Activated naive CD8-positive, alpha-beta T cell treated with anti-CD3 and anti-CD28 coated beads, Interleukin-2, amount 10 ng/mL, durations not matched to agents 7 days and 5 days (primary cell): ENCODE measurements around the gene EML6. TPM values are rescaled to one million over a fixed set of nuclear protein-coding genes. Genes with fewer than 3 reads are reported as not detected.
"Not testable (repeated sequence)": the region's sequence is repeated elsewhere in the genome, so short reads cannot be mapped to it uniquely, and the experiment has no call there.

Experiments used
- ATAC-seq: fragments of 150-1000 bp; cut with Tn5 transposase; one replicate; pipeline ENCODE4 v1.10.0; 2021; ENCODE audit warnings: low read depth, moderate library complexity
- POLR2A ChIA-PET: fragments of 350-600 bp; sonication (Branson Sonifier 250); formaldehyde crosslinking; loops from one replicate; lab custom pipeline; 2021; ENCODE audit warnings: antibody characterized with exemption; lab: Charles Lee
- DNase-seq: peaks from one replicate; pipeline ENCODE4 v3.0.0; 2021
- H3K27ac Mint-ChIP-seq: one replicate; pipeline ENCODE4 v1.8.0; 2022; ENCODE audit warnings: mild to moderate bottlenecking, mixed read lengths
- H3K27me3 Mint-ChIP-seq: one replicate; pipeline ENCODE4 v1.8.0; 2022; ENCODE audit warnings: mild to moderate bottlenecking, moderate library complexity, mixed read lengths
- H3K36me3 Mint-ChIP-seq: one replicate; pipeline ENCODE4 v1.8.0; 2021; ENCODE audit warnings: mild to moderate bottlenecking, mixed read lengths
- H3K4me1 Mint-ChIP-seq: one replicate; pipeline ENCODE4 v1.8.0; 2021; ENCODE audit warnings: mixed read lengths
- H3K4me3 Mint-ChIP-seq: one replicate; pipeline ENCODE4 v1.8.0; 2022; ENCODE audit warnings: mild to moderate bottlenecking, moderate library complexity, mixed read lengths
- H3K9me3 Mint-ChIP-seq: one replicate; pipeline ENCODE4 v1.8.0; 2021; ENCODE audit warnings: mixed read lengths
- total RNA-seq, 2 experiments: library from RNA; stranded (reverse); gene quantifications; one replicate each; pipeline ENCODE4 v1.2.3, GENCODE V29; 2021

Gene EML6
- total RNA-seq, 2 experiments from 2014 or later: 2.1 to 2.4 TPM

DNA sequence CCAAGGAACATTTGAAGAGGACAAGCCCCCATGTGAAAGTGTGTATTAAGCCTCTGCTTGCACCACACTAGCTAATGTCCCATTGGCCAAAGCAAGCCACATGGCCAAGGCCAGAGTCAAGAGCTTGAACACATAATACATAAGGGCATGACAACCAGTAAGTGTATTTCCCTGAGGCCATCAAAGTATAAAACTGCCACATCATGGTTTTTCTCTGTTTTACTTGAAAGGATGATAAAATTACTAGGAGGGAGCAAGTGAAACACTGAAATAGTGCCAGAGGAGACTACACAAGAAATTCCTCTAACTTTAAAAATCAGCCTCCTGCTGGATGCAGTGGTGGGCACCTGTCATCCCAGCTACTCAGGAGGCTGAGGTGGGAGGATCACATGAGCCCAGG is 30.9 kb upstream of the EML6 start:
- ATAC-seq (no peak), DNase-seq (no peak)
- Mint-ChIP-seq H3K27me3 (peaks cover 19% of the 10 kb centered on the region), H3K36me3 (no peaks in the 10 kb centered on the region), H3K27ac (no peak overlapping the region), H3K9me3 (peaks cover 1% of the 10 kb centered on the region), H3K4me1 (peaks cover 10% of the 10 kb centered on the region), H3K4me3 (no peak overlapping the region)
- POLR2A ChIA-PET: no interaction called here

DNA sequence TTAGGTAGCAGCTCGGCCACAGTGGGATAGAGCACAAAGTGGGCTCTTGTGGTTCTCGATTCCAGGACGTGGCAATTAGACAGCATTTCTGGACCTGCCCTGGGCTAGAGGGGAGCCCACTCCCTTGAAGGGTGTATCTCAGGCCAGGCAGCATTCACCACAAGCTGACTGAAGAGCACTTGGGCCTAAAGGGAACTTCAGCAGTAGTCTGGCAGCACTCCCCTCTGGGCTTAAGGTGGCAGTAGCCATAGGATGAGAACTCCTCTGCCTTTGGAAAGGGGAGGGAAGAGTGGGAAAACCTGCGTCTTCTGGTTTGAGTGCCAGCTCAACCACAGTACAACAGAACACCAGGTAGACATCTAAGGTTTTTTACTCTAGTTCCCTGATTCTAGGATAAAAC is 28.1 kb upstream of the EML6 start:
- Mint-ChIP-seq H3K27me3 (peaks cover 15% of the 10 kb centered on the region), H3K36me3 (no peaks in the 10 kb centered on the region), H3K4me3 (no peak overlapping the region), H3K27ac (no peak overlapping the region), H3K4me1 (no peaks in the 10 kb centered on the region), H3K9me3 (no peaks in the 10 kb centered on the region)
- no peak for DNase-seq
- no peak for ATAC-seq
- POLR2A ChIA-PET: no interaction called here

DNA sequence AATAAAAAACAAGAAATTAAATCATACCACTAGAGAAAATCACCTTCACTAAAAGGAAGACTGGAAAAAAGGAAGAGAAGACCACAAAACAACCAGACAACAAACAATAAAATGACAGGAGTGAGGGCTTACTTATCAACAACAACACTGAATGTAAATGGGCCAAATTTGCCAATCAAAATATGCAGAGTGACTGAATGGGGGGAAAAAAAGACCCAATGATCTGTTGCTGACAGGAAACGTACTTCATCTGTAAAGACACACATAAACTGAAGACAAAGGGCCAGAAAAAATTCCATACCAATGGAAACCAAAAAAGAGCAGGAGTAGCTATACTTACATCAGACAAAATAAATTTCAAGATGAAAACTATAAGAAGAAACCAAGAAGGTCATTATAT is 25.5 kb upstream of the EML6 start:
- Mint-ChIP-seq H3K4me1 (no peaks in the 10 kb centered on the region), H3K36me3 (no peaks in the 10 kb centered on the region), H3K27me3 (peaks cover 27% of the 10 kb centered on the region), H3K9me3 (no peaks in the 10 kb centered on the region), H3K4me3 (no peak overlapping the region), H3K27ac (no peak overlapping the region)
- POLR2A ChIA-PET: no interaction called here
- no peak for DNase-seq
- ATAC-seq: no peak

DNA sequence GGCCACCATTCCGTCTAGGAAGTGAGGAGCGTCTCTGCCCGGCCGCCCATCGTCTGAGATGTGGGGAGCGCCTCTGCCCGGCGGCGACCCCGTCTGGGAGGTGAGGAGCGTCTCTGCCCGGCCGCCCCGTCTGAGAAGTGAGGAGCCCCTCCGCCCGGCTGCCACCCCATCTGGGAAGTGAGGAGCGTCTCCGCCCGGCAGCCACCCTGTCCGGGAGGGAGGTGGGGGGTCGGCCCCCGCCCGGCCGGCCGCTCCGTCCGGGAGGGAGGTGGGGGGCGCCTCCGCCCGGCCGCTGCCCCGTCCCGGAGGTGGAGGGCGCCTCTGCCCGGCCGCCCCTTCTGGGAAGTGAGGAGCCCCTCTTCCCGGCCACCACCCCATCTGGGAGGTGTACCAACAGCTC is 24.5 kb upstream of the EML6 start:
- H3K27ac Mint-ChIP-seq, ATAC-seq, H3K36me3 Mint-ChIP-seq, H3K9me3 Mint-ChIP-seq, DNase-seq, POLR2A ChIA-PET, H3K4me1 Mint-ChIP-seq, H3K4me3 Mint-ChIP-seq: not testable (repeated sequence)
- H3K27me3 Mint-ChIP-seq: peaks cover 29% of the 10 kb centered on the region

DNA sequence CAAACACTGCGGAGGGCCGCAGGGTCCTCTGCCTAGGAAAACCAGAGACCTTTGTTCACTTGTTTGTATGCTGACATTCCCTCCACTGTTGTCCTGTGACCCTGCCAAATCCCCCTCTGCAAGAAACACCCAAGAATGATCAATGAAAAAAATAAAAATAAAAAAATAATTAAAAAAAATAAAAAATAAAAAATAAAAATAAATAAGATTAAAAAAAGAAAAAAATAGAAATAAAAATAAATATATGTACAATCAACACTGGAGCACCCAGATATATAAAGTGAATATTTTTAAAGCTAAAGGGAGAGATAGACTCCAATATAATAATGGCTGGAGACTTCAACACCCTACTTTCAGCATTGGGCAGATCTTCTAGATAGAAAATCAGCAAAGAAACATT is 23.8 kb upstream of the EML6 start:
- H3K36me3 Mint-ChIP-seq: no peaks in the 10 kb centered on the region
- H3K4me3 Mint-ChIP-seq: no peak overlapping the region
- H3K9me3 Mint-ChIP-seq: no peaks in the 10 kb centered on the region
- no peak overlapping the region for H3K27ac Mint-ChIP-seq
- ATAC-seq (no peak), DNase-seq (no peak)
- peaks cover 29% of the 10 kb centered on the region for H3K27me3 Mint-ChIP-seq
- POLR2A ChIA-PET: no interaction called here
- H3K4me1 Mint-ChIP-seq: no peaks in the 10 kb centered on the region

DNA sequence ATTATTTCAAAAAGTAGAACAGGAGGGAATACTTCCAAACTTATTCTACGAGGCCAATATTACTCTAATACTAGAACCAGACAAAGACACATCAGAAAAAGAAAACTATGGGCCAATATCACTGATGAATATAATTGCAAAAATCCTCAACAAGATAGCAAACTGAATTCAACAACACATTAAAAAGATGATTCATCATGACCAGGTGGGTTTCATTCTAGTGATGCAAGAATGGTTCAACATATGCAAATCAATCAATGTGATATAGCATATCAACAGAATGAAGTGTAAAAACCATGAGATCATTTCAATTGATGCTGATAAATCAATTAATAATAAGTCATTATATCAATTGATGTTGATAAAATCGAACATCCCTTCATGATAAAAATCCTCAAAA is 22.4 kb upstream of the EML6 start:
- H3K36me3 Mint-ChIP-seq: no peaks in the 10 kb centered on the region
- H3K4me3 Mint-ChIP-seq: no peak overlapping the region
- no peak overlapping the region for H3K27ac Mint-ChIP-seq
- ATAC-seq (no peak), DNase-seq (no peak)
- peaks cover 29% of the 10 kb centered on the region for H3K27me3 Mint-ChIP-seq
- POLR2A ChIA-PET: no interaction called here
- no peaks in the 10 kb centered on the region for H3K4me1 Mint-ChIP-seq
- no peaks in the 10 kb centered on the region for H3K9me3 Mint-ChIP-seq

DNA sequence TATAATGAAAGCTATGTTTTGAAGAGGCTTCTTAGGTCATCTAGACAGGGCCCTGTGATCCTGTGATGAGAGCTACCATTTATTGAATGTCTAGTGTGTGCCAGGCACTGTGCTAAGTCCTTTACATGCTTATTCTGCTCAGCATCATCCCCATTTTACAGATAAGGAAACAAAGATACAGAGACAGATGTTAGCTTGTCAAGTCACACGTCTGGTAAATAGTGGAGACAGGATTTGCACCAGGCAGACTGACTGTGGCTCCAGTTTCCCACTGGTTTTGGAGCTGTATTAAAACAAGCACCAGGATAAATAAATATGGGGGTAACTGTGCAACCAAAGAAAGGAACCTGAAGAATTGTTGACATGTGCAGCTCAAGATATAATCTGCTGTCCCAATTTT is 19.2 kb upstream of the EML6 start:
- Mint-ChIP-seq H3K27me3 (peaks cover 33% of the 10 kb centered on the region), H3K9me3 (no peaks in the 10 kb centered on the region), H3K4me3 (no peak overlapping the region), H3K4me1 (peaks cover 10% of the 10 kb centered on the region), H3K27ac (no peak overlapping the region), H3K36me3 (no peaks in the 10 kb centered on the region)
- POLR2A ChIA-PET: interaction anchor here (0.6 kb wide), 1 partner anchor 182 kb away, joined by 3 read pairs; no protein-coding TSS in a partner anchor
- DNase-seq (no peak), ATAC-seq (no peak)

DNA sequence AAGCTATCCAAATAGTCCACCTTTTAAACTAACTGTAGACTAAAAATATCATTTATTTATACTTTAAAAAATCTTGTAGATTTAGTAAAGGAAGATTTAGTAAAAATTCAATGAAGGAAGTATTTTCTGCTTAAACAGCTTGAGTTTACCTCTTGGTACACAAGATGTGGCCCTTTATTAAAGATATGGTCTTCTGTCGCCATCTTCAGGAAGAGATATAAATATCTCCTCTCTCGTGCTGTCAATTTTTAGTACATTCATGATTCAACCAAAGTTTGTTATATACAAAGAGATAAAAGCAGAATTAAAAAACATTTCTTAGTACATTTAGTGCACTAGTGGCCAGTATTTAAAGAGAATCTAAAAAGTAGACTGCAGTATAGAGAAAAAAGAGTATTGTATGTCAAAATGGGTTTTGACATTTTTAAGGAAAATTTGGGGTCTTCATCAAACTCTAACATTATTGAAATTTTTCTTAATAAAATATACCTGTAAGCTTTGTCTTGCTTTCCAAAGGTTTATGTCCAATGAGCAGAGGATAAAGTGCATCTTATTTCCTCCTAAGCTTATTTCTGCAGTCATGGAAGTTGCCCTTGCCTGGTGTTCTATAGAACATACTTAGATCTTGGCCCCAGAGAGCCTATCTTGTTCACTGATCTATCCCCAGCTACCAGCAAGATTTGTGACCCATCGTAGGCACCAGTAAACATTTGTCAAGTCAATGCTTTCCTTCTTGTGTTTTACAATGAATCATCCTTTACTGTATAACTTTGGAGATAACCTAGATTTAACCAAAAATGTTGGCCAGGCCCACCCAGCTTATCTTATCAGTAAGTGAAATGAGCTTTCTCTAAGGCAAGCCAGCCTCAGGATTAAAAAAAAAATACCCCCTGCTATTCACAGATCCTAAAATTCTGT is 18.5 kb upstream of the EML6 start:
- Mint-ChIP-seq H3K9me3 (no peaks in the 10 kb centered on the region), H3K36me3 (no peaks in the 10 kb centered on the region), H3K4me1 (peaks cover 12% of the 10 kb centered on the region), H3K27ac (no peak overlapping the region), H3K4me3 (no peak overlapping the region), H3K27me3 (peaks cover 37% of the 10 kb centered on the region)
- DNase-seq: no peak
- ATAC-seq: no peak
- POLR2A ChIA-PET: interaction anchor here (0.6 to 1.5 kb wide), 2 partner anchors 18 to 182 kb away, joined by 3 read pairs; no protein-coding TSS in a partner anchor

DNA sequence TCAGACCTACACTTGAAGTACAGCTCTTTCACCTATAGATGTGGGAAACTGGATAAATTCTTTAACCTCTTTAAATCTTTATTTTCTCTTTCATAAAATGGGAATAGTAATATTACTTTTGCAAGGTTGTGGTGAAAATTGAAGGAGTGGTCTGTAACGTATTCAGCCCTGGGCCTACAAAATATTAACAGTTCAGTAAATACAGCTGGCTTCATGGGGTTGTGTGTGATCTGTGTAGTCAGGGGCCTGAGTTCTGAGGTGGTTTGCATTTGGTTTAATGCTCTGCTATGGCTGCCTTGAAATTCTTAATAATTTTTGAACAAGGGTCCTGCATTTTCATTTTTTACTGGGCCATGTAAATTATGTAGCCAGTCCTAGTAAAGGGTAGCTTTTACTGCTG is 16.8 kb upstream of the EML6 start:
- no peaks in the 10 kb centered on the region for H3K9me3 Mint-ChIP-seq
- no peak overlapping the region for H3K27ac Mint-ChIP-seq
- POLR2A ChIA-PET: interaction anchor here (0.6 to 1.5 kb wide), 2 partner anchors 16 to 232 kb away, joined by 3 read pairs; no protein-coding TSS in a partner anchor
- H3K36me3 Mint-ChIP-seq: peaks cover 2% of the 10 kb centered on the region
- DNase-seq (no peak), ATAC-seq (no peak)
- peaks cover 13% of the 10 kb centered on the region for H3K4me1 Mint-ChIP-seq
- no peak overlapping the region for H3K4me3 Mint-ChIP-seq
- H3K27me3 Mint-ChIP-seq: peaks cover 34% of the 10 kb centered on the region

DNA sequence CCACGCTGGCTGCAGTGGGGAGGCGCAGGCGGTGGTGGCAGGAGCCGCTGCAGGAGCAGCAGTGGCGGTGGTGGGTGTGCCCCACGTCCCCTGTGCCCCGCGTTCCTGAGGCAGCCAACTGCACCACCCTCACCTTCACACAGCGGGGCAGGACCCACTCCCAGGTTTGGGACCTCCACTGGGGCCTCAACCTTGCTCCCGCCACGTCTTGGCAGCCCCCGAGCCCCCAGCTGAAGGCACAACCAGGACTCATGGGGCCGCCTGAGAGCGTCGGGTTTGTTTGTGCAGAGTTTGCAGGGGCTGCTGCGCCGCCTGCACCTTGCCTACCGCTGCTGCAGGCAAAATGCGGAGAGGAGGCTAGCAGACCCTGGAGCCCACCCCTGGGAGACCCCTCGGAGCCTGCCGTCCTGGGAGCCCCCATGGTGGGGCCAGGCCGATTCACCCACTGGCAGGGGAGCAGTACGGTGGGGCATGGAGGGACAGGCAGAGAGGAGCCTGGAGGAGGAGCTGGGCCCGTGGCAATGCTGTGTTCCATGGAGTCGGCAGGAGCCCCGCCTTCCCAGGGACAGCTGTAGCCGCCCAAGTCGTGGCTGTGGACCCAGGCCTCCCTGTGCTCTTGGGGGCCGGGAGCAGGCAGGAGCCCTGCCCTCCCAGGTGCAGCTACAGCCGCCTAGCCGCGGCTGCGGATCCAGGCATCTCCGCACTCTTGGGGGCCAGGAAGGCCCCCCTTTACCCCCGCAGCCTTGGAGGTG is 14.7 kb upstream of the EML6 start:
- POLR2A ChIA-PET: no interaction called here
- no peak overlapping the region for H3K27ac Mint-ChIP-seq
- H3K4me1 Mint-ChIP-seq: peaks cover 13% of the 10 kb centered on the region
- peaks cover 42% of the 10 kb centered on the region for H3K27me3 Mint-ChIP-seq
- DNase-seq (peak; percentile 50), ATAC-seq (peak; percentile 50)
- no peaks in the 10 kb centered on the region for H3K9me3 Mint-ChIP-seq
- peaks cover 2% of the 10 kb centered on the region for H3K36me3 Mint-ChIP-seq
- peak overlapping the region; percentile 66 for H3K4me3 Mint-ChIP-seq

DNA sequence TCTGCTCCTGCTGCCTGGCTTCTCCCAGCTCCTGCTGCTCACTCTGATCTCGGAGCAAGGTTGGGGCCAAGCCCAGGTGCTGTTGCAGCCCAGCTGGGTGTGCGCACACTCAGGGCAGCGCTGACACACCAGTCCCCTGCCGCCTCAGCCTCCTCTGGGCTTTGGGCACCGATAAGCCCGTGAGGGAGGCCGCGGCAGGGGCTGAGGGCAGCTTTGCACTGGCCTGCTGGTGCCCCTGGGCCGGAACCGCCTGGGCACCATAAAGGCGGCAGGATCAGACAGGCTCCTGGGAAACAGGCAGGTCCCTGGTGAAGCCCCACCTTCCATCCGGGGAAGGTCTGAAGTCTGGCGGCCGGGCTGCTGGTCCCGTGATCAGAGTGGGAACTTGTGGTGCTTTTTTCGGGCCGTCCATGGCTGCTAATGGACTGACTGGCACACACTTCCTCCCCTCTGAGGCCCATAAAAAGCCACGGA is 14.1 kb upstream of the EML6 start:
- peak; percentile 39 for ATAC-seq
- Mint-ChIP-seq H3K27me3 (peaks cover 43% of the 10 kb centered on the region), H3K9me3 (no peaks in the 10 kb centered on the region), H3K4me1 (peaks cover 13% of the 10 kb centered on the region), H3K27ac (no peak overlapping the region), H3K36me3 (peaks cover 2% of the 10 kb centered on the region), H3K4me3 (peak overlapping the region; percentile 50)
- DNase-seq: peak; percentile 39
- POLR2A ChIA-PET: no interaction called here

DNA sequence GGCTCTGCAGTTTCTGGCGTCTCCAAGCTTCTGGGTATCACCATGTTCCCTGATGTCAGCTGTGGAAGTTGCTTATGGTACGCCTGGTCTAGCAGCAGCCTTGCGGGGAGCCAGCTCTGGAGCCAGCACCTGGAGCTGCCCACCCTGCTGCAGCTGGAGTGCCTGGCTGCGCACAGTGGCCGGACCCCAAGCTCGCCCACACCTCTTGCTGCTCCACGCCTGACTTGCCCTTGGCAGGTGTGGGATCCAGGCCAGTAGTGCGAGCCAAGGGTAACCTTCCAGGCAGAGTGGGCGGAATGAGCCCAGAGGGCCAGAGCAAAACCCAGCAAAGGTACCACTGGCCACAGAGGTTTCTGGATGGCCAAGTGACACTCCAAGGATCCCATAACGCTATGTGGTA is 13.2 kb upstream of the EML6 start:
- DNase-seq (no peak), ATAC-seq (no peak)
- H3K36me3 Mint-ChIP-seq: peaks cover 2% of the 10 kb centered on the region
- H3K27ac Mint-ChIP-seq: no peak overlapping the region
- POLR2A ChIA-PET: no interaction called here
- H3K27me3 Mint-ChIP-seq: peaks cover 51% of the 10 kb centered on the region
- peaks cover 13% of the 10 kb centered on the region for H3K4me1 Mint-ChIP-seq
- H3K9me3 Mint-ChIP-seq: no peaks in the 10 kb centered on the region
- no peak overlapping the region for H3K4me3 Mint-ChIP-seq

DNA sequence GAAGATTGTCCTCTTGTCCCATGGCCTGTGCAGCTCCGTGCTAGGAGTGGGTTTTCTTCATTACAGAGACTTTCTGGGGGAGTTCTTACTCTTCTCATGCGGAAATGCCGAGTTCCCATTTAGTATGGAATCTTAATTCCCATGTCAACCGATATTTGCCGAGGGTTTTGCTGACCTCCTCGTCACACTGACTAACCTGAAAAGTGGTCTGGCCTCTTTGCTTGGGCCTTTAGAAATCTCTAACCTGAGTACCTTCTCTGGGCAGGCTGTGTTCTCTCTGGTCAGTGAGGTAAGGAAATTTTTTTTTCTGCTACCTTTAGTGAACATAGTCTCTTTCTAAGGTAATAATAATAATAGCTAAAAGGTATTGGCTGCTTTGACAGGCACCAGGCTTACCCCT is 10.9 kb upstream of the EML6 start:
- Mint-ChIP-seq H3K4me1 (peaks cover 11% of the 10 kb centered on the region), H3K27me3 (peaks cover 59% of the 10 kb centered on the region), H3K9me3 (no peaks in the 10 kb centered on the region), H3K4me3 (no peak overlapping the region), H3K36me3 (peaks cover 2% of the 10 kb centered on the region), H3K27ac (no peak overlapping the region)
- ATAC-seq (no peak), DNase-seq (no peak)
- POLR2A ChIA-PET: no interaction called here
